Ishikawa (cell line): ENCODE results near the gene SYCP1.

ENCODE experiments used
- CEBPB ChIP-seq: IDR thresholded peaks from 2 replicates; pipeline ENCODE4 v1.6.1; 2012
- CREB1 ChIP-seq: IDR thresholded peaks from 2 replicates; pipeline ENCODE4 v1.6.1; 2012; ENCODE audit warnings: low read depth
- EGR1 ChIP-seq: IDR thresholded peaks from 2 replicates; pipeline ENCODE4 v1.6.1; 2012
- EP300 ChIP-seq: IDR thresholded peaks from 2 replicates; pipeline ENCODE4 v1.6.1; 2012; ENCODE audit warnings: borderline replicate concordance
- FOXM1 ChIP-seq: IDR thresholded peaks from 2 replicates; pipeline ENCODE4 v1.6.1; 2012; ENCODE audit warnings: low read depth, borderline replicate concordance
- NFIC ChIP-seq: IDR thresholded peaks from 2 replicates; pipeline ENCODE4 v1.6.1; 2012
- RAD21 ChIP-seq: IDR thresholded peaks from 2 replicates; pipeline ENCODE4 v1.6.1; 2012; ENCODE audit warnings: low read depth
- TAF1 ChIP-seq: IDR thresholded peaks from 2 replicates; pipeline ENCODE4 v1.6.1; 2012; ENCODE audit warnings: low read depth, mild to moderate bottlenecking
- TCF12 ChIP-seq: IDR thresholded peaks from 2 replicates; pipeline ENCODE4 v1.6.1; 2012; ENCODE audit warnings: low read depth
- TEAD4 ChIP-seq: IDR thresholded peaks from 2 replicates; pipeline ENCODE4 v1.6.1; 2012
- YY1 ChIP-seq: IDR thresholded peaks from 2 replicates; pipeline ENCODE4 v1.6.1; 2012; ENCODE audit warnings: low read depth
- ZBTB7A ChIP-seq: IDR thresholded peaks from 2 replicates; pipeline ENCODE4 v1.6.1; 2012; ENCODE audit warnings: low read depth
- TF ChIP-seq, protein P1 (sequence below): IDR thresholded peaks from 2 replicates; pipeline ENCODE4 v1.6.1; 2012; ENCODE audit warnings: low read depth, mild to moderate bottlenecking
- TF ChIP-seq, protein P2 (sequence below): IDR thresholded peaks from 2 replicates; pipeline ENCODE4 v1.6.1; 2012
- TF ChIP-seq, protein P3 (sequence below): IDR thresholded peaks from 2 replicates; pipeline ENCODE4 v1.6.1; 2012

SYCP1 gene

DNA sequence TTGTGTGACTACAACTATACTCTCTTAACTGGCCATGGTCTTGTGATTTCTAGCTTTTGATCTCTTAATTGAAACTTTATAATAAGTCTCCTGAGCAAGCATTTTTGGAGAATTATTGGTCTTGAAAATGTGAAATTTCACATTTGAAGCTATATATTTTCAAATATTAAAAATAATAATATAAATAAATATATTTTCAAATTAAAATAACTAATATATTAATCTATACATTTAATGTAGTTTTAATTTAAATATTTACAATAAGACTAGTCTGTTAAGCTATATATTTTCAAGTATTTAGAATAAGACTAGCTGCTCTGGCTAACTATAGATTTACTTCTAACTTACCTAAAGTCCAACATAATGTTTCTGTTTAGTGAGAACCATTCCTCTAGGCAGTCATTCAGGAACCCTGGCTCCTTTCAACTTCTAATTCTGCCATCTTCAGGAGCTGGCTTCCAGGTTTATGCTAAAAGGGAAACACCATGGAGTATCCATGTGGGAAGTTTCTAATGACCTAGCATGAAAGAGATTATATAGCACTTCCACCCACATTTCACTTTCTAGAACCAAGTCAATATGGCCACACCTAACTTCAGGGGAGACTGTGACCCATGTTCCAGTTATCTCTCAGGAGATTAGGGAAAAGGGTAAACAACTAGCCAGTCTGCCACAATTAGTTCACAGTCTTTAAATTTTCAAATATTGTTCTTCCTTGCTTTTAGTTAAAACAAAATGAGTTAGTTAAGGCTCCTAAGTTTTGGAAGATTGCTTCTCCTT lies 143.0 kb downstream of the SYCP1 start:
- TF ChIP-seq NFIC (no peak), FOXM1 (no peak), ZBTB7A (no peak), EP300 (no peak), EGR1 (no peak), CREB1 (no peak), TAF1 (no peak), YY1 (no peak), TCF12 (no peak), TEAD4 (no peak)
- TF ChIP-seq, protein P1, sequence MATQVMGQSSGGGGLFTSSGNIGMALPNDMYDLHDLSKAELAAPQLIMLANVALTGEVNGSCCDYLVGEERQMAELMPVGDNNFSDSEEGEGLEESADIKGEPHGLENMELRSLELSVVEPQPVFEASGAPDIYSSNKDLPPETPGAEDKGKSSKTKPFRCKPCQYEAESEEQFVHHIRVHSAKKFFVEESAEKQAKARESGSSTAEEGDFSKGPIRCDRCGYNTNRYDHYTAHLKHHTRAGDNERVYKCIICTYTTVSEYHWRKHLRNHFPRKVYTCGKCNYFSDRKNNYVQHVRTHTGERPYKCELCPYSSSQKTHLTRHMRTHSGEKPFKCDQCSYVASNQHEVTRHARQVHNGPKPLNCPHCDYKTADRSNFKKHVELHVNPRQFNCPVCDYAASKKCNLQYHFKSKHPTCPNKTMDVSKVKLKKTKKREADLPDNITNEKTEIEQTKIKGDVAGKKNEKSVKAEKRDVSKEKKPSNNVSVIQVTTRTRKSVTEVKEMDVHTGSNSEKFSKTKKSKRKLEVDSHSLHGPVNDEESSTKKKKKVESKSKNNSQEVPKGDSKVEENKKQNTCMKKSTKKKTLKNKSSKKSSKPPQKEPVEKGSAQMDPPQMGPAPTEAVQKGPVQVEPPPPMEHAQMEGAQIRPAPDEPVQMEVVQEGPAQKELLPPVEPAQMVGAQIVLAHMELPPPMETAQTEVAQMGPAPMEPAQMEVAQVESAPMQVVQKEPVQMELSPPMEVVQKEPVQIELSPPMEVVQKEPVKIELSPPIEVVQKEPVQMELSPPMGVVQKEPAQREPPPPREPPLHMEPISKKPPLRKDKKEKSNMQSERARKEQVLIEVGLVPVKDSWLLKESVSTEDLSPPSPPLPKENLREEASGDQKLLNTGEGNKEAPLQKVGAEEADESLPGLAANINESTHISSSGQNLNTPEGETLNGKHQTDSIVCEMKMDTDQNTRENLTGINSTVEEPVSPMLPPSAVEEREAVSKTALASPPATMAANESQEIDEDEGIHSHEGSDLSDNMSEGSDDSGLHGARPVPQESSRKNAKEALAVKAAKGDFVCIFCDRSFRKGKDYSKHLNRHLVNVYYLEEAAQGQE: no peak
- TF ChIP-seq, protein P2, sequence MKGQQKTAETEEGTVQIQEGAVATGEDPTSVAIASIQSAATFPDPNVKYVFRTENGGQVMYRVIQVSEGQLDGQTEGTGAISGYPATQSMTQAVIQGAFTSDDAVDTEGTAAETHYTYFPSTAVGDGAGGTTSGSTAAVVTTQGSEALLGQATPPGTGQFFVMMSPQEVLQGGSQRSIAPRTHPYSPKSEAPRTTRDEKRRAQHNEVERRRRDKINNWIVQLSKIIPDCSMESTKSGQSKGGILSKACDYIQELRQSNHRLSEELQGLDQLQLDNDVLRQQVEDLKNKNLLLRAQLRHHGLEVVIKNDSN: no peak

DNA sequence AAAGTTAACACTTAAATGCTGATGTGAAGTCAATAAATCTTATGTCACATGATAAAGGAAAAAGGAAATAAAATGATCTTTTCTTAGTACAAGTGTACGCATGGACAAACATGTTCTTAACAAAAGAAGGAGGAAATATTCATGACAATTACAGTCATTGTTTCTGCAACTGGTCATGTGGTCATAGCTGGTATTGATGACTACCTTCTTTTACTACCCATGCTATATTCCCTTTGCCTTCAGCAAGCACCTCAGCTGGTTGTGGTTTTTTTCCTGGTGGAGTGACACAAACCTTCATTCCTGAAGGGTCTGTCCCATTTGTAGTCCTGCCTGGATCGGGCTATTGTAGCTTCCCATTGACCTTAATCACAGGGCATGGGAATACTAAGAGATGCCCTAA lies 151.5 kb downstream of the SYCP1 start:
- no peak for TF ChIP-seq TEAD4
- TF ChIP-seq NFIC: no peak
- TF ChIP-seq, protein P1: no peak
- no peak for TF ChIP-seq ZBTB7A
- TF ChIP-seq RAD21: no peak

DNA sequence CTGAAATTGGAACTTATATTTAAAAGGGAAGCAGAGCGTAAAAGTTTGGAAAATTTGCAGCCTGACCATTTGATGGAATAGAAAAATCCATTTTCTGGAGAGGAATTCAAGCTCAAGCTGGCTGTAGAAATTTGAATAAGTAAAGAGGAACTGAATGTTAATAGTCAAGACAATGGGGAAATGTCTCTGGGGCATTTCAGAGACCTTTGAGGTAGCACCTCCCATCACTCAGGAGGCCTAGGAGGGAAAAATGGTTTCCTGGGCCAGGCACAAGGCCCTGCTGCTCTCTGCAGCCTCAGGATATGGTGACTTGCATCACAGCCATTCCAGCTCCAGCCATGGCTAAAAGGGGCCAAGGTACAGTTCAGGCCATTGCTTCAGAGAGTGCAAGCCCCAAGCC lies 157.3 kb downstream of the SYCP1 start:
- TF ChIP-seq EGR1: no peak

DNA sequence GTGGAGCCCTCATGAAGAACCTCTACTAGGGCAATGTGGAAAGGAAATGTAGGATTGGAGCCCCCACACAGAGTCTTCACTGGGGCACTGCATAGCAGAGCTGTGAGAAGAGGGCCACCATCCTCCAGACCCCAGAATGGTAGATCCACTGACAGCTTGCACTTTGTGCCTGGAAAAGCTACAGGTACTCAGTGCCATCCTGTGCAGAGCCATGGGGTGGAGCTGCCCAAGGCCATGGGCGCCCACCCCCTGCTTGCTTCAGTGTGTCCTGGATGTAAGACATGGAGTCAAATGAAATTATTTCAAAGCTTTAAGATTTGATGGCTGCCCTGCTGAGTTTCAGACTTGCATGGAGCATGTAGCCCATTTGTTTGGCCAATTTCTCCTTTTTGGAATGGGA lies 157.8 kb downstream of the SYCP1 start:
- TF ChIP-seq CREB1: no peak

DNA sequence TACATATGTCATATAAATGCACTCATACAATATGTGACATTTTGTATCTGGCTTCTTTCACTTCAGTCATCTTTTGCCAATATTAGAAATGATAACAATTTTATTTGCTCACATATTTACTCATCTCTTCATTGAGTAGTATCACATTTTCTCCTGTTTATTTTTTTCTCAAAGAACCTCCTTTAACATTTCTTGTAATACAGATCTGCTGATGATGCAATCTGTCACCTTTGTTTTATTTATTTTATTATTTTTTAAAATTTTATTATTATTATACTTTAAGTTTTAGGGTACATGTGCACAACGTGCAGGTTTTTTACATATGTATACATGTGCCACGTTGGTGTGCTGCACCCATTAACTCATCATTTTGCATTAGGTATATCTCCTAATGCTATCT lies 159.1 kb downstream of the SYCP1 start:
- TF ChIP-seq ZBTB7A (no peak), YY1 (no peak), CREB1 (no peak), EP300 (no peak), NFIC (no peak), RAD21 (no peak), TCF12 (no peak), CEBPB (no peak), EGR1 (no peak), TEAD4 (no peak), TAF1 (no peak), FOXM1 (no peak)
- TF ChIP-seq, protein P2: no peak
- TF ChIP-seq, protein P1: no peak
- TF ChIP-seq, protein P3, sequence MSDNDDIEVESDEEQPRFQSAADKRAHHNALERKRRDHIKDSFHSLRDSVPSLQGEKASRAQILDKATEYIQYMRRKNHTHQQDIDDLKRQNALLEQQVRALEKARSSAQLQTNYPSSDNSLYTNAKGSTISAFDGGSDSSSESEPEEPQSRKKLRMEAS: no peak
